ENCODE results near the gene HAO2.
"Not testable (repeated sequence)": the region's sequence is repeated elsewhere in the genome, so short reads cannot be mapped to it uniquely, and the experiment has no call there.

HAO2 gene

DNA sequence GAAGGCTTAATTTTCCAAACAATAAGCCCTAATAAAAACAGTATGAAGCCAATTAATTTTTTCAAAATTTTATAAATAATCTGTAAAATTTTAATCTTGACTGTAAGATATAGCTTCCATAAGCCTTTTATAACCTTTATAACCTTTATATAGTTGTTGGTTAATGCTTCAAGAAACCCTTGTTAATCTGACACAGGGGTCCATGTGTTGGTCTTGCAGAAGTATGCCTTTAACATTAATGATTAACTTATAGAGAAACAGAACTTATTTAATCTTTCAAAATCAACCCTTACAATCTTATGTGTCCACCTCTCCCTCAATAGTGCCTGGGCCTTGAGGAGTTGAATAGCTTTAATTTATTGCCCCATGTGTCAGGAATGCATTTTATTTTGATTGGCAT is 23.2 kb upstream of the HAO2 start:
- no peak for DNase-seq (ENCODE audit: low read depth in 4 of 4, low spot score in 1 of 4)

- DNase-seq (ENCODE audit: low read depth in 4 of 4, low spot score in 1 of 4) = no peak
These were observed 20.7 kb upstream of the HAO2 start for GRCh38 chr1:119347858-119348257.

DNA sequence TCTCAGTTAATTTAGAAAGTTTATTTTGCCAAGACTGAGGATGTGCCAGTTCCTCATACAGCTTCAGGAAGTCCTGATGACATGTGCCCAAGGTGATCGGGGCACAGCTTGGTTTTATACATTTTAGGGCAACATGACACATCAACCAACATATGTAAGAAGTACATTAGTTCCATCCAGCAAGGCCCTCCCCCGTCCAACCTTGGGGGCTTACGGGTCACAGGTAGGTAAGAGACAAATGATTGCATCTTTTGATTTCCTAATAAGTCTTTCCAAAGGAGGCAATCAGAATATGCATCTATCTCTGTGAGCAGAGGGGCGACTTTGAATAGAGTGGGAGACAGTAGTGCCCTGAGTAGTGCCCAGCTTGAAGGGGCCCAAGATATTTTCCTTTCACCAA is 19.6 kb upstream of the HAO2 start:
- DNase-seq (ENCODE audit: low read depth in 4 of 4, low spot score in 1 of 4) = no peak

GRCh38 chr1:119350866-119351265 is 17.7 kb upstream of the HAO2 start:
- not testable (repeated sequence) for DNase-seq (ENCODE audit: low read depth in 4 of 4, low spot score in 1 of 4)

- no peak for DNase-seq (ENCODE audit: low read depth in 4 of 4, low spot score in 1 of 4)
These were observed 16.6 kb upstream of the HAO2 start for GRCh38 chr1:119351997-119352396.

DNA sequence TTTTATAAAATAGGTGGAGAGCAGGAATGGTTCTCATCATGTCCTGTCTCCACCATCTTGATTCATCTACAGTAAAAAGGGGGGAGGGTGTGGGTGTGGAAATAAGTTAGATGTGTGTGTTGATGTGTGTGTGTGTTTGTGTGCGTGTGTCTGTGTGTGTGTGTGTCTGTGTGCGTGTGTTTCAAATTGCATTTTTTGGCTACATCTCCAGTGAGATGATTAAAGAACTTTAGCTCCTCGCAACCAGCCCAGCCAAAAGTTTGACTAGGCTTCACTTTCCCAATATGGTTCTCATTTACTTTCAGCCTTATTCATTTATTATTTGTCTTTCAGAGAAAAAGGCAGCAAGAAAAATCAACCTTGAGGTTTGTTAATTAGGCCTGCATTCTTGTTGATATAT is 14.7 kb upstream of the HAO2 start:
- DNase-seq (ENCODE audit: low read depth in 4 of 4, low spot score in 1 of 4) = no peak

DNA sequence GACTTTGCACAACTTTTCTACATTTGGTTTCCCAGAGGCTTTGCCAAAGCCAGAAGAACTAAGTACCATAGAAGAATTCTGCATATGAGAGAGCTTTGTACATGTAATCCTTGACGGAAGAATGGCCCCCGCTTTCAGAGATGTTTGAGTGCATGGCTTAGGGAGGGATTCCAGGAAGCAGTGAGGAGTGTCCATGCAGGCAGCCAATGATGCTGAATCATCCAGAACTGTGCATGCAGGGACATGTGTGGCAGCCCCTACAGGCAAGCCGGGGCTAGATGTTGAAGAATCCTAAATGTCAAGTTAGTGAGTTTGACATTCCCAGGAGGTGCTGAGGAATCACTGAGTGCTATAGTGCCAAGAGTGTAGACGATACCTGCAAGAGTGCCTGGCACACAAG is 9.9 kb upstream of the HAO2 start:
- no peak for DNase-seq (ENCODE audit: low read depth in 4 of 4, low spot score in 1 of 4)

DNA sequence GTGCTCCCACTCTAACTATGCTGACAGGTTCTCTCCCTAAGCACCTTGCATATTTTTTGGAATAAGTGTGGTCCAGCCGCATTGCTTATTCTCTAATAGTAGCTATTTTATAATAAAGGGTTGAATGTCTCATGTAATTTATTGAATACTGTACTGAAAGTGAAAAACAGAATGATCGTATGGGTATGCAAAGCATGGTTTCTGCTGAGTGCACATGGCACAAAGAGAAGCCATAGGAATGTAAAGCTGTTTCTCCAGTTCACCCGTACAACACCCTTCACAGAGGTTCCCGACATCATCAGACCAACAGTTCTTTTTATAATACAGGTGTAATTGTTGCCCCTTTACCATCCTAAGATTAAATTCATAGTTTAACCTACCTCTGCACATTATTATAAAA is 8.9 kb upstream of the HAO2 start:
- no peak for DNase-seq (ENCODE audit: low read depth in 4 of 4, low spot score in 1 of 4)

- no peak for DNase-seq (ENCODE audit: low read depth in 4 of 4, low spot score in 1 of 4)
These were observed 7.4 kb upstream of the HAO2 start for GRCh38 chr1:119361205-119361604.

DNA sequence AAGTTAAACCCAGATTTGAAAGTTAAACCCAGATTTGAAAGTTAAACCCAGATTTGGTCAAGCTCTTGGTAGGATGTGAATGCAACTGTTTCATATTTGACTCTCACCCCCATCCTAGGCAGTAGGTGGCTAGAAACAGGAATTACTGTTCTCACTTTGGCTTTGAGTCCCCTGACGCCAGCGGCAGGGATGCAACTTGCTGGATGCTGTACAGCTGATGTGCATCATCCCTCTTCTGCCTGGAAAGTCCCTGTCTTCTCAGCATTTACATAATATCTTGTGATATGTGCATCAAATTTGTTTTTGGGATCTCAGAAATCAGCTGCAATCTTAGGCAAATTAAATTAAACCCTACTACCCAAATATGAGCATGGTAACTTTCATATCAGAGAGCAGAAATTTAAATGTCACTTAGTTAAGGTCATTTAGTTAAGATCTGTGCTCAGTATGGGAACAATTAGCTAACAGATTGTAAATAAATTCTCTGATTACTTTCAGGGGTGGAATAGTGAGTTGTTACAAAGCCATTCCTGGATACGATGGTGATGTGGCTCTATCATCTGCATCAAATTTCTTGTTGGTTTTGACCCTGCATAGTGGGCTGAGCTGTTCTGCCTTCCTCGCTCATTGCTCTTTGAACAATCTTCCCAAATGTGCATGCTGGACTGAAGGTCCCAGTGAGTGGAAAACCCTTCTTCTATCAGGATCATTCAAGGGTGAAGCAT is 6.8 kb upstream of the HAO2 start:
- DNase-seq (ENCODE audit: low read depth in 4 of 4, low spot score in 1 of 4) = no peak

DNA sequence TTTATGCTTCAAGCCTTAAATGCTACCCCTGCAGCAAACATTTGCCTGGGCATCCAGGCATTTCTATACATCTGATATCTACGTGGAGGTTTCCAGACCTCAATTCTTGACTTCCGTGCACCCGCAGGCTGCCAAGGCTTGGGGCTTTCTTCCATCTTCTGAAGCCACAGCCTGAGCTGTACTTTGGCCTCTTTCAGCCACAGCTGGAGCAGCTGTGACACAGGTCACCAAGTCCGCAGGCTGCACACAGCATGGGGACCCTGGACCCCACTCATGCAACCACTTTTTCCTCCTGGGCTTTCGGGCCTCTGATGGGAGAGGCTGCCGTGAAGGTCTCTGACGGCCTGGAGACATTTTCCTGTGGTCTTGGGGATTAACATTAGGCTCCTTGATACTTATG is 5.4 kb upstream of the HAO2 start:
- DNase-seq (ENCODE audit: low read depth in 4 of 4, low spot score in 1 of 4) = no peak

DNA sequence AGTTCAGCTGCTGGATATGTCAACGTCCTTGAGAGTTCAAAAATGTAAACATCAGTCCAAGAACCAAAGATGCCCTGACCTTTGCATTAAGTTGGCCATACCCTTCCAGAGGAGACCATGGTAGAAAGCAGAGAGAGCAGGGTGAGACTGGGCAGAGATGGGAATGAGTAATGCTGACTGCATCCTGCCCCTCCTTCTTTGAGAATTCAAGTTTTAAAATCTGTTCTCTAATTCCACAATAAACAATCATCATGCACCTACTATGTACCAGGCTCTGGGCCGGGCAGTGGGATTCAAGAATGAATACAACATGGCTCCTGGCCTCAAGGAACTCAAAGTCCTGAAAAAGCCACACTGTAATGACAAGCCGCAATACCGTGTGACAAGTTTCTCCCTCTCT is 3.9 kb upstream of the HAO2 start:
- no peak for DNase-seq (ENCODE audit: low read depth in 4 of 4, low spot score in 1 of 4)

- DNase-seq (ENCODE audit: low read depth in 4 of 4, low spot score in 1 of 4) = no peak
These were observed 2.2 kb upstream of the HAO2 start for GRCh38 chr1:119366424-119366823.

DNA sequence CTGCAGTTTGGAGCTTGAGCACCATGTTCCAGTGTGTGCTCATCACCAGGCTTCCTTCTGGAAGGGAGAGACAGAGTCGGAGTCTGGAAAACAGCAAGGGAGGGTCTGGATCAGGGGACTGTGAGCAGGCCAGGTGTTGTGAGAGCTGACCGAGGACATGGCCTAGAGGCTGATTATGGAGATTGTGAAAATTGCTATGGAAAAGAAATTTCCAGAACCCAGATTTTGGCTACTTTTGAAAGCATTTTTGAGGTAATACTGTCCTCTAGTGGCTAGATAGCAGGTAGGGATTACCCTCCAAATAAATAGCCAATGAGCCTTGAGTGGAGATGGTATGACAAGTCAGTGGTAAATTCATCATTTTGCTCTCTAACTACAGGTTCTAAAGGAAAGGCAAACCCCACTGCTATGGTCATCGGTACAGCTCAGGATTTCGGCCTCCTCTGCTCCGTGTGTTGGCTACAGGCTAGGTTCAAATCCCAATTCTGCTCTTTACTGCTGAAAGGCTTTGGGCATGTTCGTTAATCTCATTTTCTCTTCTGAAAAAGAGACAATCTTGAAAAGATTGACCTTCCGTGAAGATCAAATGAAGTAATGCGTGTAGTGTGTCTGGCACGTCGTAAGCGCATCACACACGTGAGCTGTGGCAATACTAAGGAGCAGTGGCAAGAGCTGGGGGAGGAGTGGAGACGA is 1.0 kb upstream of the HAO2 start:
- DNase-seq (ENCODE audit: low read depth in 4 of 4, low spot score in 1 of 4) = no peak

- no peak for DNase-seq (ENCODE audit: low read depth in 4 of 4, low spot score in 1 of 4)
These were observed 2.2 kb downstream of the HAO2 start for GRCh38 chr1:119370748-119371147.

DNA sequence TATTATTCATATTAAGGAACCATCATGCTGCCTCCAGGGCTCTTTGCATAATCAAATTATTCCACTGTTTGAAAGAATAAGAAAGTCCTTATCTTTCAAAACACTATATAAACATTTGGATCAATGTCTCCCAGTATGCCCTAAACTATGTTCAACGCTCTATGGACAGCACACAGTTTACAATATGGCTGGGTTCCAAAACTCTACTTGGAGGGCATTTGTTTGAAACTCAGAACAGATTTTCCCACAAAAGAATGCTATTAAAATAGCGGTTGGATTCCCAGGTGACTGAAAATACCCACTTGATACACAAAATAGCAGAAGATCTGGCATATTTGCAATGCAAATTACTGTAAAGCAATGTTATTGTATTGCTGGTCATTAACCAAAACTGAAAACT is 3.2 kb downstream of the HAO2 start:
- DNase-seq (ENCODE audit: low read depth in 4 of 4, low spot score in 1 of 4) = no peak

GRCh38 chr1:119372503-119373086 is 4.0 kb downstream of the HAO2 start:
- DNase-seq (ENCODE audit: low read depth in 4 of 4, low spot score in 1 of 4) = no peak

GRCh38 chr1:119373465-119373864 is 4.9 kb downstream of the HAO2 start:
- no peak for DNase-seq (ENCODE audit: low read depth in 4 of 4, low spot score in 1 of 4)

DNA sequence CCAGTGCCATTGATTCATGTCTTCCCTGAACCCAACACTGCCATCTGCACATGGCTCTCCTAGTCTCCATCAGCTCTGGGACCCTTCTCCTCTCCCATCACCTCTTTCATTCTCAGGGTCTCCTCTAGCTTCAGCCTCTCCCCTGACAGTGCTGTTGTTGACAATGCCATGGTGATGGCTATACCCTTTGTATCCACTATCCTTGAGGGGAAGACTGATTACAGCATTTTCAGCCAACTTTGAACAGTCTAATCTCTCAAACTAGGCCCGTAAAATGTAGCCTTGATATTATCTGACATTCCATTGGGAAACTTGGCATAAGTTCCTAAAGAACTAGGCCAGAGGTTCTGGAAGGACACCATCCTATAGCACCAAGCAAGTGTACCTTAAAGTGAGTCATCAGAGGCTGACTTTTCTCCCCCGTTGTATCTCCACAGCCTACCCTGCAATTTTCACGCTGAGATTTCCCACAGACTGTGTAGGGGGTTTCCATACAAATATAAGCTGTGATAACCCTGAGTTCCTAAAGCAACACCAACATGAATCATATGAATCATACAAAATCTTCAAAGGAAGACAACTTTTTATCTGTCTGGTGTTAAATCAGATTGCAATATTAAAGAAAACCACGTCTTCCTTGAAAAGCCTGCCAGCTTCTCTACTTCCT is 5.8 kb downstream of the HAO2 start:
- DNase-seq (ENCODE audit: low read depth in 4 of 4, low spot score in 1 of 4) = no peak

- DNase-seq (ENCODE audit: low read depth in 4 of 4, low spot score in 1 of 4) = no peak
These were observed 6.8 kb downstream of the HAO2 start for GRCh38 chr1:119375366-119375765.

DNA sequence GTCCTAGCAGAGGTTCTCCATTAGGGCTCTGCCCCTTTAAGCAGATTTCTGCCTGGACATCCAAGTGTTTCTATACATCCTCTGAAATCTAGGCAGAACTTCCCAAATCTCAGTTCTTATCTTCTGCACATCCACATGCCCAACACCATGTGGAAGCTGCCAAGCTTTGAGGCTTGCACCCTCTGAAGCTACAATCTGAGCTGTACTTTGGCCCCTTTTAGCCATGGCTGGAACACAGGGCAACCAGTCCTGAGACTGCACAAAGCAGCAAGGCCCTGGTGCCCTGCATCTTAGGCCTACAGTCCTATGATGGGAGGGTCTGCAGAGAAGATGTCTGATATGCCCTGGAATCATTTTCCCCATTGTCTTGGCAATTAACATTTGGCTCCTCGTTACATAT is 8.0 kb downstream of the HAO2 start:
- no peak for DNase-seq (ENCODE audit: low read depth in 4 of 4, low spot score in 1 of 4)

DNA sequence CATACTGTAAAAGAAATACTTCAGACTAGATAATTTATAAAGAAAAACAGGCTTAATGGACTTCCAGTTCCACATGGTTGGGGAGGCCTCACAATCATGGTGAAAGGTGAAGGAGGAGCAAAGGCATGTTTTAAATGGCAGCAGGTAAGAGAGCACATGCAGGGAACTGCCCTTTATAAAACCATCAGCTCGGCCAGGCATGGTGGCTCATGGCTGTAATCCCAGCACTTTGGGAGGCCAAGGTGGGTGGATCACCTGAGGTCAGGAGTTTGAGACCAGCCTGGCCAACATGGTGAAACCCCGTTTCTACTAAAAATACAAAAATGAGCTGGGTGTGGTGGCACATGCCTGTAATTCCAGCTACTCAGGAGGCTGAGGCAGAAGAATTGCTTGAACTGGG is 9.0 kb downstream of the HAO2 start:
- DNase-seq (ENCODE audit: low read depth in 4 of 4, low spot score in 1 of 4) = not testable (repeated sequence)

All from stimulated activated CD4-positive, alpha-beta T cell treated with anti-CD3 and anti-CD28 coated beads, Interleukin-1b, Interleukin-23, amount 100 ng/mL, for 24 hours (primary cell).